Naive thymus-derived CD4-positive, alpha-beta T cell (primary cell): Measurements from ENCODE around the gene FNDC4. TPM values are rescaled to one million over a fixed set of nuclear protein-coding genes. Genes with fewer than 3 reads are reported as not detected.

Experiments
- ATAC-seq: fragments of 150-1000 bp; cut with Tn5 transposase; 2 replicates; pipeline ENCODE4 v1.10.0; 2021; ENCODE audit warnings: mild to moderate bottlenecking, moderate library complexity
- CTCF ChIA-PET: fragments of 350-600 bp; sonication (Branson Sonifier 250); formaldehyde crosslinking; loops from one replicate; lab custom pipeline; 2021; ENCODE audit warnings: antibody characterized with exemption; lab: Charles Lee
- POLR2A ChIA-PET: fragments of 350-600 bp; sonication (Branson Sonifier 250); formaldehyde crosslinking; loops from one replicate; lab custom pipeline; 2021; ENCODE audit warnings: antibody characterized with exemption, inconsistent platforms; lab: Charles Lee
- DNase-seq, 9 donors: peaks; one replicate each; pipeline versions ENCODE4 v3.0.0 to v3.0.0-alpha.2; 2020 to 2022; ENCODE audit warnings: mixed read lengths in 1 of 9
- H3K27ac ChIP-seq: one replicate; pipeline ENCODE4 v1.7.0; 2013; ENCODE audit warnings: mild to moderate bottlenecking, low read depth, low read length, moderate library complexity
- H3K27me3 ChIP-seq, 2 donors: one replicate each; pipeline ENCODE4 v1.7.0; 2013; ENCODE audit warnings: low read length in 2 of 2, mild to moderate bottlenecking in 2 of 2, moderate library complexity in 2 of 2; ENCODE audit not compliant: control insufficient read depth in 2 of 2, insufficient read depth in 2 of 2
- H3K36me3 ChIP-seq, 3 experiments: 1 replicate in 2 of 3; 2 replicates in 1 of 3; pipeline ENCODE4 v1.7.0; 2013; ENCODE audit warnings: low read length in 3 of 3, mild to moderate bottlenecking in 3 of 3, moderate library complexity in 1 of 3; ENCODE audit not compliant: insufficient read depth in 3 of 3, control insufficient read depth in 2 of 3
- H3K4me1 ChIP-seq, 2 donors: one replicate each; pipeline ENCODE4 v1.7.0; 2013; ENCODE audit warnings: low read length in 2 of 2, mild to moderate bottlenecking in 2 of 2, moderate library complexity in 1 of 2; ENCODE audit not compliant: control insufficient read depth in 2 of 2, insufficient read depth in 2 of 2
- H3K4me3 ChIP-seq: 2 replicates; pipeline ENCODE4 v1.7.0; 2013; ENCODE audit warnings: mild to moderate bottlenecking, low read length
- H3K9me3 ChIP-seq, 3 experiments: 1 replicate in 2 of 3; 2 replicates in 1 of 3; pipeline ENCODE4 v1.7.0; 2013; ENCODE audit warnings: low read length in 3 of 3; ENCODE audit not compliant: control insufficient read depth in 2 of 3
- H3K27ac Mint-ChIP-seq, 9 donors: one replicate each; pipeline ENCODE4 v1.8.0; 2020 to 2022; ENCODE audit warnings: mixed read lengths in 9 of 9, mild to moderate bottlenecking in 8 of 9, moderate library complexity in 5 of 9, inconsistent platforms in 2 of 9
- H3K27me3 Mint-ChIP-seq, 5 donors: one replicate each; pipeline ENCODE4 v1.8.0; 2021 to 2022; ENCODE audit warnings: mixed read lengths in 5 of 5, mild to moderate bottlenecking in 1 of 5
- H3K36me3 Mint-ChIP-seq, 5 donors: one replicate each; pipeline ENCODE4 v1.8.0; 2020 to 2022; ENCODE audit warnings: mixed read lengths in 5 of 5, mild to moderate bottlenecking in 3 of 5, inconsistent platforms in 1 of 5
- H3K4me1 Mint-ChIP-seq, 7 donors: one replicate each; pipeline ENCODE4 v1.8.0; 2020 to 2022; ENCODE audit warnings: mixed read lengths in 7 of 7, mild to moderate bottlenecking in 3 of 7, inconsistent platforms in 1 of 7
- H3K4me3 Mint-ChIP-seq, 10 donors: one replicate each; pipeline ENCODE4 v1.8.0; 2020 to 2022; ENCODE audit warnings: mild to moderate bottlenecking in 10 of 10, mixed read lengths in 10 of 10, moderate library complexity in 6 of 10, inconsistent platforms in 2 of 10
- H3K9me3 Mint-ChIP-seq, 11 donors: one replicate each; pipeline ENCODE4 v1.8.0; 2020 to 2022; ENCODE audit warnings: mixed read lengths in 11 of 11, mild to moderate bottlenecking in 4 of 11, inconsistent platforms in 1 of 11, moderate library complexity in 1 of 11
- intact Hi-C, 2 donors: fragments of 100-400 bp; cut with micrococcal nuclease; formaldehyde crosslinking; loops; one replicate each; pipeline ENCODE4 v1.15.1; 2023
- polyA plus RNA-seq, 2 donors: library from polyadenylated mRNA; unstranded; fragments of 300-500 nt; fragmentation: Illumina TruSeq; gene quantifications; one replicate each; pipeline ENCODE4 v1.2.3, GENCODE V29; 2021
- total RNA-seq, 6 experiments: library from RNA in 5 of 6; stranded (reverse) in 5 of 6; gene quantifications; 1 replicate in 5 of 6; 2 replicates in 1 of 6; pipeline ENCODE4 v1.2.3 and lab custom pipeline; 2021 to 2026

FNDC4 gene
- total and polyA plus RNA-seq, 7 experiments from 2014 or later = not detected

- Mint-ChIP-seq H3K4me1 (no peaks in the 10 kb centered on the region), H3K9me3 (no peaks in the 10 kb centered on the region), H3K4me3 (no peak overlapping the region), H3K36me3 (no peaks in the 10 kb centered on the region), H3K27me3 (peaks cover 17 to 40% (median 30%) of the 10 kb centered on the region in 5 donors), H3K27ac (no peak overlapping the region)
- H3K36me3 ChIP-seq = no peaks in the 10 kb centered on the region
- ChIA-PET CTCF (no interaction called here), POLR2A (no interaction called here)
- H3K9me3 ChIP-seq = no peaks in the 10 kb centered on the region
- no peak overlapping the region for H3K27ac ChIP-seq
- ATAC-seq (no peak), DNase-seq (no peak)
- peaks cover 0 to 2% of the 10 kb centered on the region in 2 donors for H3K27me3 ChIP-seq
- intact Hi-C loops = no loop called here
- no peaks in the 10 kb centered on the region for H3K4me1 ChIP-seq
- no peak overlapping the region for H3K4me3 ChIP-seq
These were observed 32.2 kb upstream of the FNDC4 start for GRCh38 chr2:27527182-27527581.

DNA sequence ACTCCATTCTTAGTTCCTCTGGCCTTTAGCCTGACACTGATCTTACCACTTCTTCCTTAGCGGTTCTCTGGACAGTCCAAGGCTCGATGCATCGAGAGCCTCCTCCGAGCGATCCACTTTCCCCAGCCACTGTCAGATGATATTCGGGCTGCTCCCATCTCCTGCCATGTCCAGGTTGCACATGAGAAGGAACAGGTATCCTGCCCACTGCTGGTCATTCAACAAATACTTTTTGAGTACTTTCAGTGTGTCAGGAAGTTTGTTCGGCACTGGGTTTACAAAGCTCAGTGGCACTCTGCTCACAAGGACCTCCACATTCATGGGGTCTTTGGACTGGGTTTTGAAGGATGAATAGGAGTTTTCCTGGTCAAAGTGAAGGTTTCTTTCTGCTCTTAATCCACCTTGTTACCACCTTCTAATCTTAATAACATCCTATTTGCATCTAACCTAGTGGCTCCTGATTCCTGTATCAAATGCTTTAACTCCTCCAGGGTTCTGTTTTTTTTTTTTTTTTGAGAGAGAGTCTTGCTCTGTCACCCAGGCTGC, 27.5 kb upstream of the FNDC4 start:
- Mint-ChIP-seq H3K27me3 (peaks cover 8 to 36% (median 35%) of the 10 kb centered on the region in 5 donors), H3K4me1 (no peaks in the 10 kb centered on the region), H3K27ac (no peak overlapping the region), H3K4me3 (no peak overlapping the region), H3K9me3 (no peaks in the 10 kb centered on the region), H3K36me3 (no peaks in the 10 kb centered on the region)
- no peak overlapping the region for H3K4me3 ChIP-seq
- ATAC-seq = no peak
- no peak for DNase-seq
- peaks cover 0 to 2% of the 10 kb centered on the region in 2 donors for H3K27me3 ChIP-seq
- CTCF ChIA-PET = no interaction called here
- H3K9me3 ChIP-seq = no peaks in the 10 kb centered on the region
- POLR2A ChIA-PET = no interaction called here
- no peaks in the 10 kb centered on the region for H3K4me1 ChIP-seq
- H3K27ac ChIP-seq = no peak overlapping the region
- H3K36me3 ChIP-seq = no peaks in the 10 kb centered on the region
- intact Hi-C loops = no loop called here

- intact Hi-C loops = no loop called here
- no peaks in the 10 kb centered on the region for H3K9me3 Mint-ChIP-seq
- no peak overlapping the region for H3K27ac Mint-ChIP-seq
- no peaks in the 10 kb centered on the region for H3K36me3 Mint-ChIP-seq
- Histone ChIP-seq H3K36me3 (no peaks in the 10 kb centered on the region), H3K4me1 (no peaks in the 10 kb centered on the region), H3K4me3 (no peak overlapping the region), H3K9me3 (no peaks in the 10 kb centered on the region), H3K27ac (no peak overlapping the region), H3K27me3 (no peaks in the 10 kb centered on the region)
- ATAC-seq (no peak), DNase-seq (no peak)
- H3K4me3 Mint-ChIP-seq = no peak overlapping the region
- peaks cover 2 to 32% (median 24%) of the 10 kb centered on the region in 5 donors for H3K27me3 Mint-ChIP-seq
- ChIA-PET CTCF (no interaction called here), POLR2A (no interaction called here)
- H3K4me1 Mint-ChIP-seq = no peaks in the 10 kb centered on the region
These were observed 25.3 kb upstream of the FNDC4 start for GRCh38 chr2:27520316-27520715.

- Histone ChIP-seq H3K9me3 (no peaks in the 10 kb centered on the region), H3K4me3 (no peak overlapping the region), H3K27ac (no peak overlapping the region), H3K27me3 (no peaks in the 10 kb centered on the region), H3K4me1 (no peaks in the 10 kb centered on the region), H3K36me3 (no peaks in the 10 kb centered on the region)
- ATAC-seq (no peak), DNase-seq (no peak)
- CTCF ChIA-PET = no interaction called here
- POLR2A ChIA-PET = interaction anchor here (0.6 to 0.7 kb wide), 2 partner anchors 68 to 393 kb away, joined by 4 to 6 read pairs; no protein-coding TSS in a partner anchor
- Mint-ChIP-seq H3K4me3 (no peak overlapping the region), H3K4me1 (no peaks in the 10 kb centered on the region), H3K27ac (no peak overlapping the region), H3K36me3 (no peaks in the 10 kb centered on the region), H3K9me3 (no peaks in the 10 kb centered on the region), H3K27me3 (peaks cover 4 to 30% (median 19%) of the 10 kb centered on the region in 5 donors)
- intact Hi-C loops = no loop called here
These were observed 23.7 kb upstream of the FNDC4 start for GRCh38 chr2:27518782-27519113.

DNA sequence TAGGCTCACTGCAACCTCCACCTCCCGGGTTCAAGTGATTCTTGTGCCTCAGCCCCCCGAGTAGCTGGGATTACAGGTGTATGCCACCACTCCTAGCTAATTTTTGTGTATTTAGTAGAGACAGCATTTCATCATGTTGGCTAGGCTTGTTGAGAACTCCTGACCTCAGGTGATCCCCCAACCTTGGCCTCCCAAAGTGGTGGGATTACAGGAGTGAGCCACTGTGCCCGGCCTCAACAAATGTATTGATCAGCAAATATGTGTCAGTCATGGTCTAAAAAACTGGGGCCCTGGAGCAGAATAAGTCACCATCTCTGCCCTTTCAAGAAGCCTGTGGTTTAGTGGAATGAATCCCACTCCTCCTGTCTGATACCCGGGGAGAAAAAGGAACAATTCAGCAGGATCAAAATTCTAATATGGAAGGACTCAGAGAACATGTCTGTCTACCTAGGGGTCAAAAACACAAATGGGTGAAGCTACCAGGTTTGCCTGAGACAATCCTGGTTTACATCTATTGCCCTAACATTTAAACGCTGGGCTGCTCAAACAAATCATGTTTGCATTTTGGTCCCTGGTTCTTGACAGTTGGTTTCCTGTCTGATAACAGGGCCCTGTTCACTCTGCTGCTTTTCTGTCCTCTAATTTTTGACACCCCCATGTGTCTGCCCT, 23.2 kb upstream of the FNDC4 start:
- no peaks in the 10 kb centered on the region for H3K36me3 Mint-ChIP-seq
- no peak overlapping the region for H3K27ac Mint-ChIP-seq
- DNase-seq (no peak), ATAC-seq (no peak)
- H3K9me3 Mint-ChIP-seq = no peaks in the 10 kb centered on the region
- Histone ChIP-seq H3K9me3 (no peaks in the 10 kb centered on the region), H3K4me1 (no peaks in the 10 kb centered on the region), H3K4me3 (no peak overlapping the region), H3K27me3 (no peaks in the 10 kb centered on the region), H3K27ac (no peak overlapping the region), H3K36me3 (no peaks in the 10 kb centered on the region)
- H3K27me3 Mint-ChIP-seq = peaks cover 5 to 34% (median 21%) of the 10 kb centered on the region in 5 donors
- ChIA-PET POLR2A (interaction anchor here (0.7 kb wide), 1 partner anchor 69 kb away, joined by 4 read pairs; no protein-coding TSS in a partner anchor), CTCF (no interaction called here)
- H3K4me1 Mint-ChIP-seq = no peaks in the 10 kb centered on the region
- no peak overlapping the region for H3K4me3 Mint-ChIP-seq
- intact Hi-C loops = no loop called here

DNA sequence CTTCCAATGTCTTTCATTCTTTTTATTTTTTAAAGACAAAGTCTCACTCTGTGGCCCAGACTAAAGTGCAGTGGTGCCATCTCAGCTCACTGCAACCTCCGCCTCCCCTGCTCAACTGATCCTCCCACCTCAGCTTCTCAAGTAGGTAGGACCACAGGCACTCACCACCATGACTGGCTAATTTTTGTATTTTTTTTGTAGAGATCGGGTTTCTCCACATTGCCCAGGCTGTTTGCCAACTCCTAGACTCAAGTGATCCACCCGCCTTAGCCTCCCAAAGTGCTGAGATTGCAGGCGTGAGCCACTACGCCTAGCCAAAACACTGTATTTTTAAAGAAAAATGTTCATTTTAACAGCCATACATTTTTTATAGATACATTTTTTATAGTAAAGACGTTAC, 14.3 kb upstream of the FNDC4 start:
- ChIA-PET POLR2A (no interaction called here), CTCF (no interaction called here)
- no peaks in the 10 kb centered on the region for H3K36me3 ChIP-seq
- H3K4me3 ChIP-seq = no peak overlapping the region
- H3K27me3 Mint-ChIP-seq = peaks cover 5 to 27% (median 18%) of the 10 kb centered on the region in 5 donors
- H3K27ac ChIP-seq = no peak overlapping the region
- ATAC-seq (no peak), DNase-seq (no peak)
- H3K4me3 Mint-ChIP-seq = no peak overlapping the region
- no peak overlapping the region for H3K27ac Mint-ChIP-seq
- H3K9me3 ChIP-seq = no peaks in the 10 kb centered on the region
- H3K27me3 ChIP-seq = no peaks in the 10 kb centered on the region
- H3K4me1 ChIP-seq = no peaks in the 10 kb centered on the region
- H3K4me1 Mint-ChIP-seq = no peaks in the 10 kb centered on the region
- intact Hi-C loops = no loop called here
- H3K36me3 Mint-ChIP-seq = no peaks in the 10 kb centered on the region
- H3K9me3 Mint-ChIP-seq = no peaks in the 10 kb centered on the region

DNA sequence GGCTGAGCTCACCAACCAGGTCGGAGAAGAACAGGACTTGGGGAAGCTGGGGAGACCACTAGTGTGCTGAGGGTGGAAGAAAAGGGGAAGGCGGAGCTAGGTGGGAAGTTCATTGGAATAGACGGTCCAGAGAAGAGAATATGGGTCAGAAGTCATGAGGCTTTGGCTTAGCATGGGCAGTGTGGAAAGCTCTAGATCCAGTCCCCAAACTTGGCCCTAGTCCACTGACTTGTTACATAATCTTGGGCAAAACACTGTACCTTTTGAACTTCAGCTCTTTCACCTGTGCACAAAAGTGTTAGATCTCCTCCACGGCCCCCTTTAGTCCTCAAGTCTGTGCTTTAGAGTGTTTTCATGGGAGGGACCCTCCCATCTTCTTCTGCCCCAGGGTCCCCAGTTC, 12.3 kb upstream of the FNDC4 start:
- intact Hi-C loops = no loop called here
- H3K36me3 ChIP-seq = no peaks in the 10 kb centered on the region
- no peak for DNase-seq
- Mint-ChIP-seq H3K27ac (no peak overlapping the region), H3K9me3 (no peaks in the 10 kb centered on the region), H3K4me1 (no peaks in the 10 kb centered on the region), H3K4me3 (no peak overlapping the region), H3K27me3 (peaks cover 0 to 16% (median 0%) of the 10 kb centered on the region in 5 donors), H3K36me3 (no peaks in the 10 kb centered on the region)
- ATAC-seq = no peak
- H3K9me3 ChIP-seq = no peaks in the 10 kb centered on the region
- no peak overlapping the region for H3K27ac ChIP-seq
- no peaks in the 10 kb centered on the region for H3K27me3 ChIP-seq
- H3K4me1 ChIP-seq = no peaks in the 10 kb centered on the region
- H3K4me3 ChIP-seq = no peak overlapping the region
- POLR2A ChIA-PET = interaction anchor here (0.6 to 0.7 kb wide), 2 partner anchors 14 to 79 kb away, joined by 3 to 4 read pairs; partner anchors contain the start of gene NRBP1
- CTCF ChIA-PET = no interaction called here
